ENCODE results near the gene ERICH3. TPM values are rescaled to one million over a fixed set of nuclear protein-coding genes. Genes with fewer than 3 reads are reported as not detected.

The ERICH3 gene
- total and polyA plus RNA-seq, 2 donors: 0.78 to 5.2 TPM

GRCh38 chr1:74586253-74586897 lies 87.2 kb downstream of the ERICH3 start:
- DNase-seq (ENCODE audit: low read depth in 6 of 9, low spot score in 9 of 9): no peak
- H3K4me3 ChIP-seq (ENCODE audit: low read length in 2 of 2): no peak overlapping the region
- 77% methylated on average over 4 of the region's 4 CpGs for WGBS

GRCh38 chr1:74584185-74584584 lies 89.4 kb downstream of the ERICH3 start:
- no peaks in the 10 kb centered on the region for H3K9me3 ChIP-seq (ENCODE audit: control insufficient read depth in 2 of 2, insufficient read depth in 1 of 2, low read length in 1 of 2)
- no peak for DNase-seq (ENCODE audit: low read depth in 6 of 9, low spot score in 9 of 9)
- H3K4me3 ChIP-seq (ENCODE audit: low read length in 2 of 2): no peak overlapping the region
- H3K27me3 ChIP-seq (ENCODE audit: control insufficient read depth in 2 of 2, insufficient read depth in 1 of 2, low read length in 1 of 2): no peaks in the 10 kb centered on the region
- H3K27ac ChIP-seq (ENCODE audit: low read depth in 1 of 2, low read length in 1 of 2): no peak overlapping the region
- WGBS: 91% methylated on average over 2 of the region's 2 CpGs
- H3K4me1 ChIP-seq (ENCODE audit: control insufficient read depth in 2 of 2, insufficient read depth in 2 of 2, low read length in 2 of 2): no peaks in the 10 kb centered on the region
- H3K36me3 ChIP-seq (ENCODE audit: control insufficient read depth in 2 of 2, insufficient read depth in 2 of 2, low read length in 1 of 2): no peaks in the 10 kb centered on the region

More at GRCh38 chr1:74586253-74586897, 87.2 kb downstream of the ERICH3 start:
- Histone ChIP-seq H3K27me3 (ENCODE audit: control insufficient read depth in 2 of 2, insufficient read depth in 1 of 2, low read length in 1 of 2) (no peaks in the 10 kb centered on the region), H3K9me3 (ENCODE audit: control insufficient read depth in 2 of 2, insufficient read depth in 1 of 2, low read length in 1 of 2) (no peaks in the 10 kb centered on the region), H3K36me3 (ENCODE audit: control insufficient read depth in 2 of 2, insufficient read depth in 2 of 2, low read length in 1 of 2) (no peaks in the 10 kb centered on the region), H3K4me1 (ENCODE audit: control insufficient read depth in 2 of 2, insufficient read depth in 2 of 2, low read length in 2 of 2) (no peaks in the 10 kb centered on the region), H3K27ac (ENCODE audit: low read depth in 1 of 2, low read length in 1 of 2) (no peak overlapping the region)

DNA sequence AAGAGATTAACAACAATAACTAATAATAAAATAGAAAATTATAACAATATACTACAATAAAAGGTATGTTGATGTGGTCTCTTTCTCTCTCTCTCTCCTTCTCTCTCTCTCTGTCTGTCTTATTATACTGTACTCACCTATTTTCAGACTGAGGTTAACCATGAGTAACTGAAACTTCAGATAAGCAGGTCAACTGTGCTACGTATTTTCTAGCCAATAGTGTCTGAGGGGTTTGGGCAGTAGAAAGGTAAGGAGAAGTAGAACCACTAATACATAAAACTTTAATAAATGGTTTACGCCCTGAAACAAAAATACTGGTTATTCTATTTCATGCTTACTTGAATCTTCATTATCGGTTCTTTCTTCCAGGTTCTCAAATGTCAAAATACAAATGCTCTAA lies 90.2 kb downstream of the ERICH3 start:
- H3K4me3 ChIP-seq (ENCODE audit: low read length in 2 of 2): no peak overlapping the region
- H3K36me3 ChIP-seq (ENCODE audit: control insufficient read depth in 2 of 2, insufficient read depth in 2 of 2, low read length in 1 of 2): no peaks in the 10 kb centered on the region
- H3K9me3 ChIP-seq (ENCODE audit: control insufficient read depth in 2 of 2, insufficient read depth in 1 of 2, low read length in 1 of 2): no peaks in the 10 kb centered on the region
- H3K27ac ChIP-seq (ENCODE audit: low read depth in 1 of 2, low read length in 1 of 2): no peak overlapping the region
- H3K4me1 ChIP-seq (ENCODE audit: control insufficient read depth in 2 of 2, insufficient read depth in 2 of 2, low read length in 2 of 2): no peaks in the 10 kb centered on the region
- no peaks in the 10 kb centered on the region for H3K27me3 ChIP-seq (ENCODE audit: control insufficient read depth in 2 of 2, insufficient read depth in 1 of 2, low read length in 1 of 2)
- WGBS: 94% methylated on average over 3 of the region's 3 CpGs
- no peak for DNase-seq (ENCODE audit: low read depth in 6 of 9, low spot score in 9 of 9)

GRCh38 chr1:74579425-74579824 lies 94.2 kb downstream of the ERICH3 start:
- DNase-seq (ENCODE audit: low read depth in 6 of 9, low spot score in 9 of 9): no peak
- H3K27ac ChIP-seq (ENCODE audit: low read depth in 1 of 2, low read length in 1 of 2): no peak overlapping the region
- H3K9me3 ChIP-seq (ENCODE audit: control insufficient read depth in 2 of 2, insufficient read depth in 1 of 2, low read length in 1 of 2): no peaks in the 10 kb centered on the region
- no peaks in the 10 kb centered on the region for H3K27me3 ChIP-seq (ENCODE audit: control insufficient read depth in 2 of 2, insufficient read depth in 1 of 2, low read length in 1 of 2)
- H3K36me3 ChIP-seq (ENCODE audit: control insufficient read depth in 2 of 2, insufficient read depth in 2 of 2, low read length in 1 of 2): no peaks in the 10 kb centered on the region
- no peak overlapping the region for H3K4me3 ChIP-seq (ENCODE audit: low read length in 2 of 2)
- no peaks in the 10 kb centered on the region for H3K4me1 ChIP-seq (ENCODE audit: control insufficient read depth in 2 of 2, insufficient read depth in 2 of 2, low read length in 2 of 2)
- WGBS: 72% methylated on average over 3 of the region's 3 CpGs

- Histone ChIP-seq H3K36me3 (ENCODE audit: control insufficient read depth in 2 of 2, insufficient read depth in 2 of 2, low read length in 1 of 2) (no peaks in the 10 kb centered on the region), H3K9me3 (ENCODE audit: control insufficient read depth in 2 of 2, insufficient read depth in 1 of 2, low read length in 1 of 2) (no peaks in the 10 kb centered on the region), H3K4me3 (ENCODE audit: low read length in 2 of 2) (no peak overlapping the region), H3K4me1 (ENCODE audit: control insufficient read depth in 2 of 2, insufficient read depth in 2 of 2, low read length in 2 of 2) (no peaks in the 10 kb centered on the region), H3K27me3 (ENCODE audit: control insufficient read depth in 2 of 2, insufficient read depth in 1 of 2, low read length in 1 of 2) (no peaks in the 10 kb centered on the region), H3K27ac (ENCODE audit: low read depth in 1 of 2, low read length in 1 of 2) (no peak overlapping the region)
- WGBS: 93% methylated on average over 2 of the region's 2 CpGs
- DNase-seq (ENCODE audit: low read depth in 6 of 9, low spot score in 9 of 9): no peak
Observed at GRCh38 chr1:74578101-74578500, 95.5 kb downstream of the ERICH3 start.

DNA sequence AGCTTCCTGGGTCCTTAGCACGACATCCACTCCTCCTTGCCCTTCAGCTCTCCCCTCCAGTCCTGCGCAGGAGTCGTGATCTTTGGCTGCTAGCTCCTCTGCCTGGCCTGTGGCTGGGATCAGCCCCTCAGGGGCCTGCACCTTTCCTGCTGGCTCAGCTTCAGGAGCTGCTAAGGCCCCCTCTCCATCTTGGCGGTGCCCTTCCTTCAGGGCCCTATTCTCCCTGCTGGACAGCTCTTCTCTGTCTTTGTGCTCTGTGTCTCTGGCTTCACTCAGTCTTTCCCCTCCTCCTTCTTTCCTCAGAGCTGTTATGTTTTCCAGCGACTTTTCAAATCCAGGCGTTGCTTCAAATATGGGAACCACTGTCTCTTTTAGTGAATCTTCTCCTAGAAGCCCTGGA lies 101.7 kb downstream of the ERICH3 start:
- Histone ChIP-seq H3K4me3 (ENCODE audit: low read length in 2 of 2) (no peak overlapping the region), H3K4me1 (ENCODE audit: control insufficient read depth in 2 of 2, insufficient read depth in 2 of 2, low read length in 2 of 2) (no peaks in the 10 kb centered on the region), H3K36me3 (ENCODE audit: control insufficient read depth in 2 of 2, insufficient read depth in 2 of 2, low read length in 1 of 2) (no peaks in the 10 kb centered on the region), H3K9me3 (ENCODE audit: control insufficient read depth in 2 of 2, insufficient read depth in 1 of 2, low read length in 1 of 2) (no peaks in the 10 kb centered on the region), H3K27me3 (ENCODE audit: control insufficient read depth in 2 of 2, insufficient read depth in 1 of 2, low read length in 1 of 2) (no peaks in the 10 kb centered on the region), H3K27ac (ENCODE audit: low read depth in 1 of 2, low read length in 1 of 2) (no peak overlapping the region)
- 88% methylated on average over 6 of the region's 6 CpGs for WGBS
- DNase-seq (ENCODE audit: low read depth in 6 of 9, low spot score in 9 of 9): no peak

GRCh38 chr1:74571493-74571800 lies 102.1 kb downstream of the ERICH3 start:
- H3K27me3 ChIP-seq (ENCODE audit: control insufficient read depth in 2 of 2, insufficient read depth in 1 of 2, low read length in 1 of 2): no peaks in the 10 kb centered on the region
- H3K27ac ChIP-seq (ENCODE audit: low read depth in 1 of 2, low read length in 1 of 2): no peak overlapping the region
- no peak overlapping the region for H3K4me3 ChIP-seq (ENCODE audit: low read length in 2 of 2)
- no peaks in the 10 kb centered on the region for H3K36me3 ChIP-seq (ENCODE audit: control insufficient read depth in 2 of 2, insufficient read depth in 2 of 2, low read length in 1 of 2)
- DNase-seq (ENCODE audit: low read depth in 6 of 9, low spot score in 9 of 9): no peak
- WGBS: 47% methylated on average over 8 of the region's 8 CpGs
- H3K4me1 ChIP-seq (ENCODE audit: control insufficient read depth in 2 of 2, insufficient read depth in 2 of 2, low read length in 2 of 2): no peaks in the 10 kb centered on the region
- no peaks in the 10 kb centered on the region for H3K9me3 ChIP-seq (ENCODE audit: control insufficient read depth in 2 of 2, insufficient read depth in 1 of 2, low read length in 1 of 2)

DNA sequence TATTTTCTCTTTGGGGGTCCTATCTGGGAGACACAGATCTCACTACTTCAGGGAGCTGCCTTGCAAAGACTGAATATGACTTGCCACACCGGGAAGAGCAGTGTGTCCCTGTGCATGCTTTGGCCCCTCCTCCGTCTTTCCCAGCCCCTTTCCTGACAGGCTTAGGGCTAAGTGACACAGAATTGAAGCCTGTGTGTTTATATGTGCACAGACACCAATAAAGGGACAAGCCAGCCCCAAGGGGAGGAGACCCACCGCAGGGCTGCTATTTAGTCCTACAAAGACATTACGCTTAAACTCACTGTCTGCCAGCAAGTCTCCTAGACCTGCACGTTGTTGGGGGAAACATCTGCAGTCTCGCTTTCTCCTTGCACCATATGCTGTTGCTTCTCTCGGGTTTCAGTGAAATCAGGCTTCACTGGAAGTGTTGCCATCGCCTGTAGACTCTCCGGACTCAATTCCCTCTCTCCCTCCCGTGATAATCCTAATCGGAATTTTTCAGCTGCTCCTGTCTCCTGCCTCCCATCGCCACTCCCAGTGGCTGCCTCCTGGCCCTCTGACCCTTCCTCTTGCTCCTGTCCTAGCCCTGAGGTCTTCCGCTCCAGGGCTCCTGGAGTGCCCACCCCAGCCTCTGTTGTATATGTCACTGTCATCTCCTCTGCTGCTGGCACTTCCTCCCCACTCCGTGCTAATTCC lies 102.6 kb downstream of the ERICH3 start:
- Histone ChIP-seq H3K36me3 (ENCODE audit: control insufficient read depth in 2 of 2, insufficient read depth in 2 of 2, low read length in 1 of 2) (no peaks in the 10 kb centered on the region), H3K4me3 (ENCODE audit: low read length in 2 of 2) (no peak overlapping the region), H3K27ac (ENCODE audit: low read depth in 1 of 2, low read length in 1 of 2) (no peak overlapping the region), H3K4me1 (ENCODE audit: control insufficient read depth in 2 of 2, insufficient read depth in 2 of 2, low read length in 2 of 2) (no peaks in the 10 kb centered on the region), H3K9me3 (ENCODE audit: control insufficient read depth in 2 of 2, insufficient read depth in 1 of 2, low read length in 1 of 2) (no peaks in the 10 kb centered on the region), H3K27me3 (ENCODE audit: control insufficient read depth in 2 of 2, insufficient read depth in 1 of 2, low read length in 1 of 2) (no peaks in the 10 kb centered on the region)
- no peak for DNase-seq (ENCODE audit: low read depth in 6 of 9, low spot score in 9 of 9)
- 54% methylated on average over 14 of the region's 14 CpGs for WGBS

- Histone ChIP-seq H3K4me1 (ENCODE audit: control insufficient read depth in 2 of 2, insufficient read depth in 2 of 2, low read length in 2 of 2) (no peaks in the 10 kb centered on the region), H3K9me3 (ENCODE audit: control insufficient read depth in 2 of 2, insufficient read depth in 1 of 2, low read length in 1 of 2) (no peaks in the 10 kb centered on the region), H3K4me3 (ENCODE audit: low read length in 2 of 2) (no peak overlapping the region), H3K27ac (ENCODE audit: low read depth in 1 of 2, low read length in 1 of 2) (no peak overlapping the region), H3K36me3 (ENCODE audit: control insufficient read depth in 2 of 2, insufficient read depth in 2 of 2, low read length in 1 of 2) (no peaks in the 10 kb centered on the region), H3K27me3 (ENCODE audit: control insufficient read depth in 2 of 2, insufficient read depth in 1 of 2, low read length in 1 of 2) (no peaks in the 10 kb centered on the region)
- 96% methylated on average over 2 of the region's 2 CpGs for WGBS
- no peak for DNase-seq (ENCODE audit: low read depth in 6 of 9, low spot score in 9 of 9)
Observed at GRCh38 chr1:74549932-74550331, 123.7 kb downstream of the ERICH3 start.

Data from thymus (tissue), 11 donors.